Chondrocyte (in vitro differentiated cells): ENCODE results near the gene GATA3. TPM values are rescaled to one million over a fixed set of nuclear protein-coding genes. Genes with fewer than 3 reads are reported as not detected.

ENCODE experiments used
- DNase-seq: peaks from one replicate; pipeline ENCODE4 v3.0.0; 2021; ENCODE audit warnings: mixed read lengths, low spot score
- H3K27ac Mint-ChIP-seq: one replicate; pipeline ENCODE4 v1.8.0; 2021; ENCODE audit warnings: mild to moderate bottlenecking, moderate library complexity, mixed read lengths; ENCODE audit not compliant: unreplicated experiment
- H3K27me3 Mint-ChIP-seq: 2 replicates; pipeline ENCODE4 v1.8.0; 2021; ENCODE audit warnings: low read depth, mixed read lengths
- H3K36me3 Mint-ChIP-seq: 2 replicates; pipeline ENCODE4 v1.8.0; 2021; ENCODE audit warnings: low read depth, mixed read lengths
- H3K4me1 Mint-ChIP-seq: 2 replicates; pipeline ENCODE4 v1.8.0; 2021; ENCODE audit warnings: low read depth, mild to moderate bottlenecking, mixed read lengths
- H3K4me3 Mint-ChIP-seq: one replicate; pipeline ENCODE4 v1.8.0; 2021; ENCODE audit warnings: mild to moderate bottlenecking, moderate library complexity, mixed read lengths; ENCODE audit not compliant: unreplicated experiment
- H3K9me3 Mint-ChIP-seq: 2 replicates; pipeline ENCODE4 v1.8.0; 2021; ENCODE audit warnings: low read depth, mixed read lengths
- total RNA-seq: library from RNA; stranded (reverse); gene quantifications from 3 replicates; pipeline ENCODE4 v1.2.1, GENCODE V29; 2021
- TF ChIP-seq, protein P1 (sequence below): fragments of 200-600 bp; sonication (generic); IDR thresholded peaks from 2 replicates; pipeline ENCODE4 v1.5.0; 2021; ENCODE audit warnings: antibody characterized with exemption, mild to moderate bottlenecking, moderate library complexity

GATA3 gene
- total RNA-seq, 1 donor from 2014 or later: not detected

- H3K4me3 Mint-ChIP-seq: no peak overlapping the region
Measured at GRCh38 chr10:8044331-8044907, 10.1 kb upstream of the GATA3 start.

DNA sequence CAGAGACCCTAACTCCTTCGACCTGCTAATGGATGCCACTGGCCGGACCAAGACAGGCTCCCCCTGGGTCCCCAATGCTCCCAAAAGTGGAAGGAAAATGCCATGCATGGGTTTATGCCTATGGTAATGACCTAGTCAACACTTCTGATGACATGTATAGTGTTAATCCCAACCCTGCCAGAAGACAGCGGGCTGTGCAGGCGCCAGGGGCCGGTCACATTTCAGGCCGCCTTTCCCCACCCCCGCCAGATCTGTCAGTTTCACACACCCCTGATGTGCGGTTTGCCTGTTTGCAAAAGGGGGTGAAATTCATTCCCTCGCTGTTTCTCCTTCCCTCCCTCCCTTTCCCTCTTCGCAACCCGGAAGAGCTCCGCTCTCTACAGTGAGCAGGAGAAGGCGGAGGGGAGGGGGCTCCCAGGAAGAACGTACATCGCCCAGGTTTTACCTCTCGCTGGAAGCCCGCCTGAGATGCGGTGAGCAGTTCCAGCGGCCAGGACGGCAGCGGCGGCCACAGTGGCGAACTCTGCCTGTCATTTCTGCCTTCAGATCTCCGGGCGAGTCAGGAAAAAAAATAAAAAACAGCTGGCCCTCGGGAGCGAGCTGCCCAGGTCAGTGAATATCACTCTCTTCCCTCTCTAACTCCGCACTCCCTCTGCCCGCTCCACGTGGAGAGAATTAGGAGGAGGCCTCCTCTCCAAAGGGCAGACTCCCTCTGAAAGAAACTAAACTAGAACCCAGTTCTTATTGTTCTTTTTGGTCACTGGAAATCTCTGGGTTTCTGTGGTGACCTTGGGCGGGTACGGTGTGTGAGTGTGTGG is 9.4 kb upstream of the GATA3 start:
- no peak overlapping the region for H3K27ac Mint-ChIP-seq

More at GRCh38 chr10:8044331-8044907, 10.1 kb upstream of the GATA3 start:
- TF ChIP-seq, protein P1, sequence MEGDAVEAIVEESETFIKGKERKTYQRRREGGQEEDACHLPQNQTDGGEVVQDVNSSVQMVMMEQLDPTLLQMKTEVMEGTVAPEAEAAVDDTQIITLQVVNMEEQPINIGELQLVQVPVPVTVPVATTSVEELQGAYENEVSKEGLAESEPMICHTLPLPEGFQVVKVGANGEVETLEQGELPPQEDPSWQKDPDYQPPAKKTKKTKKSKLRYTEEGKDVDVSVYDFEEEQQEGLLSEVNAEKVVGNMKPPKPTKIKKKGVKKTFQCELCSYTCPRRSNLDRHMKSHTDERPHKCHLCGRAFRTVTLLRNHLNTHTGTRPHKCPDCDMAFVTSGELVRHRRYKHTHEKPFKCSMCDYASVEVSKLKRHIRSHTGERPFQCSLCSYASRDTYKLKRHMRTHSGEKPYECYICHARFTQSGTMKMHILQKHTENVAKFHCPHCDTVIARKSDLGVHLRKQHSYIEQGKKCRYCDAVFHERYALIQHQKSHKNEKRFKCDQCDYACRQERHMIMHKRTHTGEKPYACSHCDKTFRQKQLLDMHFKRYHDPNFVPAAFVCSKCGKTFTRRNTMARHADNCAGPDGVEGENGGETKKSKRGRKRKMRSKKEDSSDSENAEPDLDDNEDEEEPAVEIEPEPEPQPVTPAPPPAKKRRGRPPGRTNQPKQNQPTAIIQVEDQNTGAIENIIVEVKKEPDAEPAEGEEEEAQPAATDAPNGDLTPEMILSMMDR: no peak
- no peaks in the 10 kb centered on the region for H3K9me3 Mint-ChIP-seq
- H3K27me3 Mint-ChIP-seq: peaks cover 86% of the 10 kb centered on the region
- DNase-seq: no peak
- no peak overlapping the region for H3K27ac Mint-ChIP-seq
- H3K4me1 Mint-ChIP-seq: peaks cover 21% of the 10 kb centered on the region
- peaks cover 3% of the 10 kb centered on the region for H3K36me3 Mint-ChIP-seq

GRCh38 chr10:8045726-8046494 is 8.6 kb upstream of the GATA3 start:
- no peak for DNase-seq
- Mint-ChIP-seq H3K27ac (no peak overlapping the region), H3K4me3 (no peak overlapping the region), H3K9me3 (no peaks in the 10 kb centered on the region), H3K4me1 (peaks cover 23% of the 10 kb centered on the region), H3K36me3 (peaks cover 3% of the 10 kb centered on the region), H3K27me3 (peaks cover 74% of the 10 kb centered on the region)
- TF ChIP-seq, protein P1: no peak

More for the DNA sequence above, 9.4 kb upstream of the GATA3 start:
- H3K27me3 Mint-ChIP-seq: peaks cover 79% of the 10 kb centered on the region
- H3K4me1 Mint-ChIP-seq: peaks cover 21% of the 10 kb centered on the region
- TF ChIP-seq, protein P1: no peak
- no peak for DNase-seq
- peaks cover 3% of the 10 kb centered on the region for H3K36me3 Mint-ChIP-seq
- no peaks in the 10 kb centered on the region for H3K9me3 Mint-ChIP-seq
- peak overlapping the region; percentile 62 for H3K4me3 Mint-ChIP-seq

DNA sequence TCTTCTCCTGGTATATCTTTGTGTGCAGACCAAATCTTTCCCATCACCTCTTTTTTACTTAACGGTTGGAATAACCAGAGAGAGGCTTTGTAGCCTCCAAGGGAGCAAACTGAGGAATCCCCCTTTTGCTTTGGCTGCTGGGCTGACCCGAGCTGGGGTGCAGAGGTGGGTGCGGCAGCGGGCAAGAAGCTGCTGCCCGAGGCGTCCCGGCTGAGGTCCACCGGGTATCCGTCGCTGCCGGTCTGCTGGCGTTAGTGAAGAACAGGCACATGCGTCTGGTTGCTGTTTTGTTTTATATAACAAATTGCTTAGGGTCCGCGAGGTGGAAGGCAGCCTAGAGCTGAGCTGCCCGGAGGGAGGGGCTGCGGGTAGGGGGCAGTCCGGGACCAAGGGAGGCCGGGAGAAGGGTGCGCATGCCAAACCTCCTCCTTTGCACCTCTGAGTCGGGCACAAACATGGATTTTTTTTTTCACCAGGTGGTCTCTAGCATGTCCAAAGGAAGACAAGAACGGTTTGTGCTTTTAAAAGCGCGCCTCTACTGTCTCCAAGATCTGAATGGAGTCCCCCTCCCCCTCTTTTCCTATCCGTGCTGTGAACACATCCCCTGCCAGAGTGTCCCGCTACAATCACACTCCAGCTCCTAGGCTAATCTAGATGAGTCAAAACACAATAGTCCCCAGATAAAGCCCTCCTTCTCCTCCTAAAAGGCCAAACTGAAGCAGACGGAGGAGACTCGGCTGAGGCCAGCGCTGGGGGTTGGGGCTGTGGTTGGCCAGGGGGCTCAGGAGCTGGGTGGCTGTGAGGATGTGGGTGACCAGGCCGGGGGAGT is 6.8 kb upstream of the GATA3 start:
- Mint-ChIP-seq H3K9me3 (no peaks in the 10 kb centered on the region), H3K4me1 (peaks cover 30% of the 10 kb centered on the region), H3K27ac (no peak overlapping the region), H3K4me3 (no peak overlapping the region), H3K27me3 (peaks cover 67% of the 10 kb centered on the region), H3K36me3 (peaks cover 3% of the 10 kb centered on the region)
- TF ChIP-seq, protein P1: no peak
- no peak for DNase-seq
